Neural cell (in vitro differentiated cells): Measurements from ENCODE around the gene PLS1. TPM values are rescaled to one million over a fixed set of nuclear protein-coding genes. Genes with fewer than 3 reads are reported as not detected.

Source experiments
- H2AFZ ChIP-seq: fragments of 200-600, 300-800 bp; sonication (generic), shearing (Covaris generic); 2 replicates; pipeline ENCODE4 v1.6.0; 2014; ENCODE audit warnings: low read depth, mild to moderate bottlenecking, antibody characterized with exemption, low read length, moderate library complexity
- H3F3A ChIP-seq: fragments of 200-600 bp; shearing (Covaris generic); 2 replicates; pipeline ENCODE4 v1.6.1; 2016; ENCODE audit warnings: mild to moderate bottlenecking, moderate library complexity, mixed read lengths, antibody characterized with exemption, low read length; ENCODE audit not compliant: insufficient read depth, poor library complexity, severe bottlenecking
- H3K27ac ChIP-seq: fragments of 200-600, 300-800 bp; sonication (generic), shearing (Covaris generic); 2 replicates; pipeline ENCODE4 v1.5.1; 2014; ENCODE audit warnings: mild to moderate bottlenecking, low read length, moderate library complexity
- H3K27me3 ChIP-seq: fragments of 300-800, 200-600 bp; sonication (generic), shearing (Covaris generic); 2 replicates; pipeline ENCODE4 v1.6.0; 2014; ENCODE audit warnings: mild to moderate bottlenecking, low read depth, low read length, moderate library complexity; ENCODE audit not compliant: insufficient read depth
- H3K36me3 ChIP-seq: fragments of 300-800, 200-600 bp; sonication (generic), shearing (Covaris generic); 2 replicates; pipeline ENCODE4 v1.5.1; 2014; ENCODE audit warnings: mild to moderate bottlenecking, antibody characterized with exemption, low read length, moderate library complexity; ENCODE audit not compliant: insufficient read depth
- H3K4me2 ChIP-seq: fragments of 300-800, 200-600 bp; sonication (generic), shearing (Covaris generic); 2 replicates; pipeline ENCODE4 v1.6.0; 2014; ENCODE audit warnings: mild to moderate bottlenecking, low read length
- H3K4me3 ChIP-seq: fragments of 300-800, 200-600 bp; sonication (generic), shearing (Covaris generic); 2 replicates; pipeline ENCODE4 v1.5.1; 2014; ENCODE audit warnings: mild to moderate bottlenecking, low read length, moderate library complexity
- H3K79me2 ChIP-seq: fragments of 200-600 bp; shearing (Covaris generic); replicated peaks from 2 replicates; pipeline ENCODE4 v1.6.0; 2014; ENCODE audit warnings: mild to moderate bottlenecking, low read length, moderate library complexity; ENCODE audit not compliant: insufficient read depth
- H3K9ac ChIP-seq: fragments of 300-800, 200-600 bp; sonication (generic), shearing (Covaris generic); 2 replicates; pipeline ENCODE4 v1.6.1; 2016; ENCODE audit warnings: mild to moderate bottlenecking, low read length, mixed read lengths
- H3K9me2 ChIP-seq: fragments of 200-600 bp; shearing (Covaris generic); 2 replicates; pipeline ENCODE4 v1.6.1; 2016; ENCODE audit warnings: mild to moderate bottlenecking, low read length, mixed read lengths; ENCODE audit not compliant: insufficient read depth
- H3K9me3 ChIP-seq: fragments of 200-600, 300-800 bp; sonication (generic), shearing (Covaris generic); 2 replicates; pipeline ENCODE4 v1.6.1; 2016; ENCODE audit warnings: mild to moderate bottlenecking, mixed run types, low read length, moderate library complexity, mixed read lengths
- H4K20me1 ChIP-seq: fragments of 200-600 bp; shearing (Covaris generic); 2 replicates; pipeline ENCODE4 v1.6.1; 2016; ENCODE audit warnings: mild to moderate bottlenecking, mixed run types; ENCODE audit not compliant: insufficient read depth
- CTCF ChIP-seq: fragments of 450-650 bp; IDR thresholded peaks from 2 replicates; pipeline ENCODE4 v1.5.1; 2014; ENCODE audit warnings: antibody characterized with exemption, mild to moderate bottlenecking, moderate library complexity; ENCODE audit not compliant: poor library complexity, severe bottlenecking
- EP300 ChIP-seq: fragments of 450-650 bp; conservative IDR thresholded peaks from 2 replicates; pipeline ENCODE4 v1.6.1; 2014; ENCODE audit warnings: antibody characterized with exemption, mild to moderate bottlenecking, moderate library complexity; ENCODE audit not compliant: poor library complexity, severe bottlenecking
- EZH2 ChIP-seq: fragments of 200-600, 300-800 bp; shearing (Covaris generic), sonication (generic); IDR thresholded peaks from 2 replicates; pipeline ENCODE4 v1.6.1; 2014; ENCODE audit warnings: antibody characterized with exemption, low read length, borderline replicate concordance, mild to moderate bottlenecking; ENCODE audit not compliant: insufficient read depth, poor library complexity, severe bottlenecking
- MXI1 ChIP-seq: fragments of 450-650 bp; conservative IDR thresholded peaks from 2 replicates; pipeline ENCODE4 v1.6.1; 2014; ENCODE audit warnings: antibody characterized with exemption, mild to moderate bottlenecking; ENCODE audit not compliant: poor library complexity, severe bottlenecking
- POLR2AphosphoS5 ChIP-seq: IDR thresholded peaks from 2 replicates; pipeline ENCODE4 v1.6.1; 2012
- RAD21 ChIP-seq: fragments of 450-650 bp; conservative IDR thresholded peaks from 2 replicates; pipeline ENCODE4 v1.6.1; 2014; ENCODE audit warnings: antibody characterized with exemption, mild to moderate bottlenecking, moderate library complexity
- REST ChIP-seq: IDR thresholded peaks from 2 replicates; pipeline ENCODE4 v1.6.1; 2012; ENCODE audit warnings: borderline replicate concordance
- SMC3 ChIP-seq: fragments of 450-650 bp; conservative IDR thresholded peaks from 2 replicates; pipeline ENCODE4 v1.6.1; 2014; ENCODE audit warnings: antibody characterized with exemption, mild to moderate bottlenecking, moderate library complexity; ENCODE audit not compliant: poor library complexity
- TAF1 ChIP-seq: IDR thresholded peaks from 2 replicates; pipeline ENCODE4 v1.6.1; 2012; ENCODE audit warnings: low read depth
- polyA plus RNA-seq: library from polyadenylated mRNA; depleted of rRNA; stranded (reverse); fragments of >200 nt; gene quantifications from 2 replicates; pipeline ENCODE4 v1.2.3, GENCODE V29; 2014

The PLS1 gene
- polyA plus RNA-seq, 1 donor from 2014 or later, result 0.31 TPM

- Histone ChIP-seq H3K9me2 (no peaks in the 10 kb centered on the region), H4K20me1 (no peaks in the 10 kb centered on the region), H3K27ac (no peak overlapping the region), H3K4me2 (no peak overlapping the region), H3K79me2 (no peaks in the 10 kb centered on the region), H3F3A (no peaks in the 10 kb centered on the region), H3K9ac (no peak overlapping the region), H3K9me3 (no peaks in the 10 kb centered on the region), H3K36me3 (no peaks in the 10 kb centered on the region), H2AFZ (no peak overlapping the region), H3K27me3 (no peaks in the 10 kb centered on the region), H3K4me3 (no peak overlapping the region)
- TF ChIP-seq REST, result no peak
- TF ChIP-seq TAF1, result no peak
- no peak for TF ChIP-seq CTCF
- no peak for TF ChIP-seq EP300
- no peak for TF ChIP-seq SMC3
- TF ChIP-seq RAD21, result no peak
- no peak for TF ChIP-seq EZH2
- TF ChIP-seq MXI1, result no peak
- no peak for TF ChIP-seq POLR2AphosphoS5
Observed at GRCh38 chr3:142611206-142611605, 15.0 kb downstream of the PLS1 start.

- TF ChIP-seq SMC3 (no peak), EZH2 (no peak), REST (no peak), TAF1 (no peak), MXI1 (no peak), EP300 (no peak), RAD21 (no peak), POLR2AphosphoS5 (no peak), CTCF (no peak)
Observed at GRCh38 chr3:142613491-142613890, 17.3 kb downstream of the PLS1 start.

More at GRCh38 chr3:142613491-142613890, 17.3 kb downstream of the PLS1 start:
- Histone ChIP-seq H4K20me1 (no peaks in the 10 kb centered on the region), H3K9me2 (no peaks in the 10 kb centered on the region), H3K4me3 (no peak overlapping the region), H3K27me3 (no peaks in the 10 kb centered on the region), H3K4me2 (no peak overlapping the region), H3K79me2 (no peaks in the 10 kb centered on the region), H3K9me3 (no peaks in the 10 kb centered on the region), H2AFZ (no peak overlapping the region), H3K27ac (no peak overlapping the region), H3F3A (no peaks in the 10 kb centered on the region), H3K9ac (no peak overlapping the region), H3K36me3 (no peaks in the 10 kb centered on the region)
